OCI-LY7 (cell line): ENCODE data around the gene IFITM10.

Experiments
- EZH2phosphoT487 ChIP-seq: fragments of 200-600 bp; sonication (generic); IDR thresholded peaks from 2 replicates; pipeline ENCODE4 v1.6.1; 2018; ENCODE audit warnings: low read depth, borderline replicate concordance, mild to moderate bottlenecking, mixed run types, antibody characterized with exemption, low read length, moderate library complexity, mixed read lengths
- TF ChIP-seq, protein P1 (sequence below): fragments of 200-600 bp; sonication (generic); conservative IDR thresholded peaks from 2 replicates; pipeline ENCODE4 v1.5.1; 2014; ENCODE audit warnings: mild to moderate bottlenecking, antibody characterized with exemption, low read length, moderate library complexity, mixed read lengths

GRCh38 chr11:1771700-1772099 is 21.3 kb upstream of the IFITM10 start:
- TF ChIP-seq, protein P1, sequence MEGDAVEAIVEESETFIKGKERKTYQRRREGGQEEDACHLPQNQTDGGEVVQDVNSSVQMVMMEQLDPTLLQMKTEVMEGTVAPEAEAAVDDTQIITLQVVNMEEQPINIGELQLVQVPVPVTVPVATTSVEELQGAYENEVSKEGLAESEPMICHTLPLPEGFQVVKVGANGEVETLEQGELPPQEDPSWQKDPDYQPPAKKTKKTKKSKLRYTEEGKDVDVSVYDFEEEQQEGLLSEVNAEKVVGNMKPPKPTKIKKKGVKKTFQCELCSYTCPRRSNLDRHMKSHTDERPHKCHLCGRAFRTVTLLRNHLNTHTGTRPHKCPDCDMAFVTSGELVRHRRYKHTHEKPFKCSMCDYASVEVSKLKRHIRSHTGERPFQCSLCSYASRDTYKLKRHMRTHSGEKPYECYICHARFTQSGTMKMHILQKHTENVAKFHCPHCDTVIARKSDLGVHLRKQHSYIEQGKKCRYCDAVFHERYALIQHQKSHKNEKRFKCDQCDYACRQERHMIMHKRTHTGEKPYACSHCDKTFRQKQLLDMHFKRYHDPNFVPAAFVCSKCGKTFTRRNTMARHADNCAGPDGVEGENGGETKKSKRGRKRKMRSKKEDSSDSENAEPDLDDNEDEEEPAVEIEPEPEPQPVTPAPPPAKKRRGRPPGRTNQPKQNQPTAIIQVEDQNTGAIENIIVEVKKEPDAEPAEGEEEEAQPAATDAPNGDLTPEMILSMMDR, result no peak
- no peak for TF ChIP-seq EZH2phosphoT487
